K562 (cell line): ENCODE data around the gene ACTN3. TPM values are rescaled to one million over a fixed set of nuclear protein-coding genes. Genes with fewer than 3 reads are reported as not detected.

Source experiments
- FOXA1 ChIP-seq: fragments of 450-650 bp; IDR thresholded peaks from 2 replicates; pipeline ENCODE4 v1.6.1; 2016; ENCODE audit warnings: mild to moderate bottlenecking, borderline replicate concordance
- GABPB1 ChIP-seq: sonication (generic); formaldehyde crosslinking; IDR thresholded peaks from 2 replicates; pipeline ENCODE4 v1.8.0; 2022; ENCODE audit warnings: mild to moderate bottlenecking, missing genetic modification reagents
- NCOA6 ChIP-seq: fragments of 450-650 bp; IDR thresholded peaks from 2 replicates; pipeline ENCODE4 v1.6.1; 2017; ENCODE audit warnings: mild to moderate bottlenecking
- RBM39 ChIP-seq: fragments of 200-400 bp; formaldehyde crosslinking; optimal IDR thresholded peaks from 2 replicates; pipeline ENCODE3; 2018; ENCODE audit warnings: low read depth, low read length
- polyA plus RNA-seq, 8 experiments: library from polyadenylated mRNA; depleted of rRNA in 4 of 8; stranded (reverse) in 5 of 8; unstranded in 3 of 8; fragments of >200 nt; fragmentation: Nextera tagmentation in 2 of 8; fragmentation: Illumina TruSeq in 1 of 8; extraction: Ambion mirVana in 2 of 8; extraction: Trizol in 1 of 8; gene quantifications; 2 replicates each; pipeline versions ENCODE4 v1.2.1 to v1.2.3, GENCODE V29; 2011 to 2014; ENCODE audit warnings: inconsistent platforms in 1 of 8, missing spikeins in 1 of 8
- total RNA-seq, 7 experiments: library from RNA; depleted of rRNA in 6 of 7; stranded (reverse); fragments of >200 nt in 6 of 7; fragmentation: Illumina TruSeq in 2 of 7; extraction: Trizol in 2 of 7; gene quantifications; 2 replicates each; pipeline versions ENCODE4 v1.2.1 to v1.2.3, GENCODE V29; 2011 to 2021; ENCODE audit warnings: low replicate concordance in 1 of 7
- TF ChIP-seq, protein P1 (sequence below), 3 experiments: fragments of 200-800 bp in 1 of 3; fragments of 250-450 bp in 1 of 3; fragments of 450-650 bp in 1 of 3; sonication (Bioruptor Pico) in 1 of 3; sonication (Bioruptor generic) in 1 of 3; formaldehyde crosslinking in 1 of 3; IDR thresholded peaks; 2 replicates each; pipeline versions ENCODE4 v1.6.1 to v1.8.0; 2016 to 2022; ENCODE audit warnings: mild to moderate bottlenecking in 2 of 3, missing genetic modification characterization in 2 of 3, missing compliant biosample characterization in 1 of 3, moderate library complexity in 1 of 3

The ACTN3 gene
- total and polyA plus RNA-seq, 9 of the 15 experiments (the other 6 are each of a cell fraction or from before 2014, with no cell fraction given), result not detected

- TF ChIP-seq, protein P1, sequence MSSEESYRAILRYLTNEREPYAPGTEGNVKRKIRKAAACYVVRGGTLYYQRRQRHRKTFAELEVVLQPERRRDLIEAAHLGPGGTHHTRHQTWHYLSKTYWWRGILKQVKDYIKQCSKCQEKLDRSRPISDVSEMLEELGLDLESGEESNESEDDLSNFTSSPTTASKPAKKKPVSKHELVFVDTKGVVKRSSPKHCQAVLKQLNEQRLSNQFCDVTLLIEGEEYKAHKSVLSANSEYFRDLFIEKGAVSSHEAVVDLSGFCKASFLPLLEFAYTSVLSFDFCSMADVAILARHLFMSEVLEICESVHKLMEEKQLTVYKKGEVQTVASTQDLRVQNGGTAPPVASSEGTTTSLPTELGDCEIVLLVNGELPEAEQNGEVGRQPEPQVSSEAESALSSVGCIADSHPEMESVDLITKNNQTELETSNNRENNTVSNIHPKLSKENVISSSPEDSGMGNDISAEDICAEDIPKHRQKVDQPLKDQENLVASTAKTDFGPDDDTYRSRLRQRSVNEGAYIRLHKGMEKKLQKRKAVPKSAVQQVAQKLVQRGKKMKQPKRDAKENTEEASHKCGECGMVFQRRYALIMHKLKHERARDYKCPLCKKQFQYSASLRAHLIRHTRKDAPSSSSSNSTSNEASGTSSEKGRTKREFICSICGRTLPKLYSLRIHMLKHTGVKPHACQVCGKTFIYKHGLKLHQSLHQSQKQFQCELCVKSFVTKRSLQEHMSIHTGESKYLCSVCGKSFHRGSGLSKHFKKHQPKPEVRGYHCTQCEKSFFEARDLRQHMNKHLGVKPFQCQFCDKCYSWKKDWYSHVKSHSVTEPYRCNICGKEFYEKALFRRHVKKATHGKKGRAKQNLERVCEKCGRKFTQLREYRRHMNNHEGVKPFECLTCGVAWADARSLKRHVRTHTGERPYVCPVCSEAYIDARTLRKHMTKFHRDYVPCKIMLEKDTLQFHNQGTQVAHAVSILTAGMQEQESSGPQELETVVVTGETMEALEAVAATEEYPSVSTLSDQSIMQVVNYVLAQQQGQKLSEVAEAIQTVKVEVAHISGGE (CRISPR knock-in tag; IDR thresholded peaks at IDR 0.05), result no peak
- TF ChIP-seq GABPB1 (CRISPR knock-in tag) (no peak), RBM39 (no peak), FOXA1 (no peak), NCOA6 (no peak)
These were observed 60.6 kb downstream of the ACTN3 start (continued) for GRCh38 chr11:66607126-66607834.
